GM21529 (cell line): ENCODE data around the gene LSM7.

Source experiments
- ATAC-seq: cut with Tn5 transposase; IDR thresholded peaks from one replicate; pipeline ENCODE4 v1.9.1; 2021; ENCODE audit not compliant: unreplicated experiment

LSM7 gene

DNA sequence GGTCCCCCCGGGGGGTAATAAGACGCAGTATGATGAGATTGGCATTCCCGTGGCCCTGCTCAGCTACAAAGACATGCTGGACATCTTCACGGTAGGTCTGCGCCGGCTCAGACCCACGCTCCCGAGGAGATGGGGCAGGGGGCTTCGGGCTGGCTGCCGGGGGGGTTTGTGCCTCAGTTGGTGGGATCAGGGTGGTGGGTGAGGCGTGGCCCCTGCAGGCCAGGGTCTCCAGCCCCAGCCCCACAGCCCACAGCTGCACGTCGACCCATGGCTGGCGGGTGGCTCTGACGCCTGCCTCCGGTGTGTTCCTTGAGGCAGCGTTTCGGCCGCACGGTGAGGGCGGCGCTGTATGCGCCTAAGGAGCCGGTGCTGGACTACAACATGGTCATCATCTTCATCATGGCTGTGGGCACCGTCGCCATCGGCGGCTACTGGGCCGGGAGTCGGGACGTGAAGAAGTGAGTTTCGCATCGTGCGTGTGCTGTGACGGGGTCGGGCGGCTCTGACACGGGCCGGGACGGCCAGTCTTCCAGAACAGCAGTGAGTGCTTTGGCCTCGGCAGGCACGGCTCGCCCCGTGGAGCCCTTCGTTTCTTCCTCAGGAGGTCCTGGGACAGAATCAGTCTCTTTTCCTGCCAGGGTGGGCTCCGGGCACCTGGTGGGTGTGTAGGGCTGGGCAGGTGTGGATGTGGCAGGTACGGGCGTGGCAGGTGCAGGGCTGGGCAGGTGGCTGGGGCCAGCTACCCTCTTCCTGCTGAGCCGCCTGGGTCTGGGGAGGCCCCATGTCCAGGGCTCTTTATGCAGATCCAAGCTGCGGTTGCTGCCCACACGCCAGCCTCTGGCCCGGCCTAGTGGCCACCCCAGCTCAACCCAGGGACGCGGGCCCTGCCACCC is 10.6 kb upstream of the LSM7 start:
- ATAC-seq: no peak

DNA sequence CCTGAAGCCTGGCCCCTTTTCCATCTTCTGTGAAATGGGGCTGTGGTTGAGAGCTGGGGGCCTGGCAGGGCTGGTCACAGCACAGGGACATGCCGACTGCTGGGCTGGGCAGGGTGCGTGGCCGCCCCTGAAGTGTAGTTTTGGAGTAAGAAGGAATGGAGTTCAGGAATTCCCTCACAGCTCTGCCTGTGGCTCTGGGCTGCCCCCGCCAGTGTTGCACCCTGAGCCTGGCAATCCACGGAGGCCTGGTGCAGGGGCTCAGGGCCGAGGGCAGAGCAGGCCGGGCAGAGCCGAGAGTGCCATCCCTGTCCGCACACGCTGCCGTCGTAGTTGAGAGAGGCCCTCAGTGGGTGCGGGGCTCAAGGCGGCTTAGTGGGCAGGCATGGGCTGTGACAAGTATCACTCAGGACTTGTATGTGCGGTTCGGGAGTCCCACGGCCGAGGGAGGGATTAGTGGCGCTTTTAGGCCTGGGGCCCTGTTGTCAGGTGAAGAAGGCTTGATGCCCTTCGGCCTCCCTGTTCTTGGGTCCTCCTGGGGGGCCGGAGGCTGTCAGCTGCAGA is 9.7 kb upstream of the LSM7 start:
- ATAC-seq: no peak

DNA sequence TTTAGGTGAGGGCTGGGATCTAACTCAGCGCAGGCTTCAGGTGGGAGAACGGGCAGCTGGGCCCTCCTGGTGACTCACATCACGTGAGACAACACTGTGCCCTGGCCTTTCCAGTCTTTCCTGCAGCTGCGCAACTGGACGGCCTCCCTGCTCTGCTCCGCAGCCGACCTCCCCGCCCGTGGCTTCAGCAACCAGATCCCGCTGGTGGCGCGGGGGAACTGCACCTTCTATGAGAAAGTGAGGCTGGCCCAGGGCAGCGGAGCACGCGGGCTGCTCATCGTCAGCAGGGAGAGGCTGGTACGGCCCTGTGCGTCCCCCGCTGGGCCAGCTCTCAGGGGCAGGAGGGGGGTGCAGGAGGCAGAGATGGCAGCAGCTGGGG is 8.9 kb upstream of the LSM7 start:
- ATAC-seq: no peak

DNA sequence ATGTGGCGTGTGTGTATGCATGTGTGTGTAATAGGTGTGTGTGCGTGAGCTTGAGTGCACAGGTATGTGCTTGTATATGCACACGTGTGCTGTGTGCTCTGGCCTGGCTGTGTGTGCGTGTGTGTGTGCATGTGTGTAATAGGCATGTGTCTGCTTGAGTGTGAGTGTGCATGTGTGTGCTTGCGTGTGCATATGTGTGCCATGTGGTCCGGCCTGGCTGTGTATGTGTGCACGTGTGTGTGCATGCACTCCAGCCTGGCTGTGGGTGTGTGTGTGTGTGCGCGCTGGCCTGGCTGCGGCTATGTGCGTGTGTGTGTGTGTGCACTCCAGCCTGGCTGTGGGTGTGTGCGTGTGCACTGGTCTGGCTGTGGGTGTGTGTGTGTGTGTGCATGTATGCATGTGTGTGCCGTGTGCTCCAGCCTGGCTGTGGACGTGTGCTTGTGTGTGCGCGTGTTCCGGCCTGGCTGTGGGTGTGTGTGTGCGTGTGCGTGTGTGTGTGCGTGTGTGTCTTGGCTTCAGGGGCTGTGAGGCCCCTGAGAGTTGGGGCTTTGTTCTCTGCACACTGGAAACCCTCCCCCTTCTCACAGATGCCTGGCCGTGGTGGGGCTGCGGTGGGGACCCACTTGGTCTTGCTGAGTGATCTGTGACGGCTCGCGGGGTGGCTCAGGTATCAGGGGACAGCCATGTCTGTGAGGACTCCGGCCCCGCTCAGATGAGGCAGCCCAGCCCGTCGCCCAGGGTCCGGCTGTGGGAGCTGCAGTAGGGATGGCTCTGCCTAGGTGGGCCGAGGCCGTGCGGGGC is 8.3 kb upstream of the LSM7 start:
- ATAC-seq: no peak

DNA sequence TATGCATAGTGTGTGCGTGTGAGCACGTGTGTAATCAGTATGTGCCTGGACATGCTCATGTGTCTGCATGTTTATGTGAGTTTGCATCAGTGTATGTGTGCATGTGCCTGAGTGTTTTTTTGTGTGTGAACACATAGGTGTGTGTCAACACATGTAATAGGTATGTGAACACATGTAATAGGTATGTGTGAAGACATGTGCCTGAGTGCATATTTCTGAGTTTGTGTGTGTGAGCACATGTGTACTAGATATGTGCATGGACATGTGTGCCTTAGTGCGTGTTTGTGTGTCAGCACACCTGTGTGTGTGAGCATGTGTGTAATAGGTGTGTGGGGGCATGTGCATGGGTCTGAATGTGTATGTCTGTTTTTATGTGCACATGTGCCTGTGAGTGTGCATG is 7.5 kb upstream of the LSM7 start:
- no peak for ATAC-seq

DNA sequence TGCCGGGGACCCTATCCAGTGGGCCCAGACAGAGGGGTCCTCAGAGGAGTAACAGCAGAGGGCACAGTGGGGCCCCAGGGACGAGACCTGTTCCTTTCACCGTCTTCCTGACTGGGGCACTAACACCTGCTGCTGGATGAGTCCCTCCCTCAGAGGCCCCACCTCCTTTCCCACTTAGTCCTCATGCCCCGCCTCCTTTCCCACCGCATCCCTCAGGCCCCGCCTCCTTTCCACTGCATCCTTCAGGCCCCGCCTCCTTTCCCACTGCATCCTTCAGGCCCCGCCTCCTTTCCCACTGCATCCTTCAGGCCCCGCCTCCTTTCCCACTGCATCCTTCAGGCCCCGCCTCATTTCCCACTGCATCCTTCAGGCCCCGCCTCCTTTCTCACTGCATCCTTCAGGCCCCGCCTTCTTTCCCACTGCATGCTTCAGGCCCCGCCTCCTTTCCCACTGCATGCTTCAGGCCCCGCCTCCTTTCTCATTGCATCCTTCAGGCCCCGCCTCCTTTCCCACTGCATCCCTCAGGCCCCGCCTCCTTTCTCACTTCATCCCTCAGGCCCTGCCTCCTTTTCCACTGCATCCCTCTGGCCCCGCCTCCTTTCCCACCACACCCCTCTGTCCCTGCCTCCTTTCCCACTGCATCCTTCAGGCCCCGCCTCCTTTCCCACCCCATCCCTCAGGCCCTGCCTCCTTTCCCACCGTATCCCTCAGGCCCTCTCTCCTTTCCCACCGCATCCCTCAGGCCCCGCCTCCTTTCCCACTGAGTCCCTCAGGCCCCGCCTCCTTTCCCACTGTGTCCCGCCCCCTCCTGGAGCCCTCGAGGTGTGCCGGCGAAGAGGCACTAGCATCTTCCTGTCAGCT is 6.8 kb upstream of the LSM7 start:
- ATAC-seq: no peak

DNA sequence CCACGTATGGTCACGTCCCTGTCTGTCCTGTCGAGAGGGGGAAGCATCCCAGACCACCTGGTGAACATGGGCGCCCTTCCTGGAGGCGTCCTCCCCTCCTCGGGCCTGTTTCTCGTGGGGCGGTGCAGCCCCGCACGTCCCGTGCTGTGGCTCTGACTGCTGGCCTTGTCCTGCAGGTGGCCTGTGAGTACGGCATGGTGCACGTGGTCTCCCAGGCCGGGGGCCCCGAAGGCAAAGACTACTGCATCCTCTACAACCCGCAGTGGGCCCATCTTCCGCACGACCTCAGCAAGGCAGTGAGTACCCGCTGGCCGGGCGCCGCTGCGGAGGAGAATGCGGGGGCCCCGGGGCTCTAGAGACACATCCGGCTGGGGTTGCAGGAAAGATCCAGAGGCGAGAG is 6.0 kb upstream of the LSM7 start:
- no peak for ATAC-seq

DNA sequence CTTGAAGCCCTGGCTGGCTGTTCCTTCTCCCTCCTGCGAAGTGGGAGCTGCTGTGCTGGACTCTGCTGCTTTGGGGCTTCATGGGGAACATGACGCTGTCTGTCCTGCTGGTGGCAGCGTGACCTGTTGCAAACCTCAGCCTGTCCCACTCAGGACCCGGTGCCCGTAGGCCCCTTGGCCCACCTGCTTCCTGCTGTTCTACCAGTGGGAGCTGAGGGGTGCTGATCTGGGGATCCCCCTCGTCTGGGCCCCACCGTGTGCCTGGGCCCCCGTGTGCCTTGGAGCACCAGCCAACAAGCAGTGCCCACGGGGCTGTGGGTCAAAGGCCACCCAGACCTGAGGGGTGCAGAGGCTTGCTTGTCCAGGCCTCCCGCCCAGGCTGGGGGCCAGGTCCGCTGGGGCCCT is 5.4 kb upstream of the LSM7 start:
- ATAC-seq: no peak

DNA sequence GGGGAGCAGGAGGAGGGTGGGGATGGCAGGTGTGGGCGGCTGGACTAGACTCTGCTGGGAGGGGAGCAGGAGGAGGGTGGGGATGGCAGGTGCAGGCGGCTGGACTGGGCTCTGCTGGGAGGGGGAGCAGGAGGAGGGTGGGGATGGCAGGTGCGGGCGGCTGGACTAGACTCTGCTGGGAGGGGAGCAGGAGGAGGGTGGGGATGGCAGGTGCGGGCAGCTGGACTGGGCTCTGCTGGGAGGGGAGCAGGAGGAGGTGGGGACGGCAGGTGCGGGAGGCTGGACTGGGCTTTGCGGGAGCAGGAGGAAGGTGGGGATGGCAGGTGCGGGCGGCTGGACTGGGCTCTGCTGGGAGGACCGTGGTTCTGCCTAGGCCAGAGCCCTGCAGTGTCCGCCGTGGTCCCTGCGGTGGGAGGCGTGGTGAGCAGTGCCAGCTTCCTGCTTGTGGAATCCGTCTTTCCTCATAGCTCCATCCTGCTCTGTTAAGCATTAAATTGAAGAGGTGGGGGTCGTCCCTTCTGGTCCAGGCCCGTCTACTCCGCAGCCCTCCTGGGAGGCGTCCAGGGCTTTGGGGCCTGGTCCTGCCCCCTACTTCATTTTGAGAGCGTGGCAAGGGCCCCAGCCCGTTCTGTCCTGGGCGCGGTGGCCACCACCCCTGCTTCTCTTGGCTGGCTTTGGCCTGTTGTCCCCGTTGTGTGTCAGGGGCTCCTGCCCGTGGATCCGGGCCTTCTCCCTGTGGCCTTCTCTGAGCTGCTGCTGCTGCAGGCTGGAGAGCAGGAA is 4.8 kb upstream of the LSM7 start:
- no peak for ATAC-seq

DNA sequence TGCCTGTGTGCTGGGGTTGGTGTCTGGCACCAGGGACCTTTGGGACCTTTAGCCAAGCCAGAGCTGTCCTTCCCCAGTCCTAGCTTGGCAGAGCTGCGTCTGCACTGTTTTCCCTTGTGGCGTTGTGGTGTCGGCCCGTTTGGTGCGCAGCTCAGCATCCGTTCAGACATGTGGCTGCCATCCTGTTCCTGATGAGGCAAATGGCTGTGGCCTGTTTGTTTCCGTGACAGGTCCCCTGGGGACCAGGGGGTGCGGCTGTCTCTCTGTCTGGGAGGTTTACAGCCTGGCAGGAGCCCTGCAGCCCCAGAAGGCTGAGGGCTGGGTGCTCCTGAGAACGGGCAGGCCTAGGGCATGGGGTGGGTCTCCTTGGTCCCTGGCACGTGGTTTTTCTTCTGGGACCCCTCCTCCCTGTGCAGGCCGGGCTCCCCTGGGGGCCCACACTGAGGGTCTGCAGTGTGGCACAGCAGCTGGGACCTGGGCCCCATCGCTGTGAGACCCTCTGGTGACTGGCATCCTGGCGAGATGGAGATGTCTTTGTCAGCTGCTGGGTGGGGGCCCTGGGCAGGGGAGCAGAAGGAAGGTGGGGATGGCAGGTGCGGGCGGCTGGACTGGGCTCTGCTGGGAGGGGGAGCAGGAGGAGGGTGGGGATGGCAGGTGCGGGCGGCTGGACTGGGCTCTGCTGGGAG is 4.1 kb upstream of the LSM7 start:
- ATAC-seq: no peak

DNA sequence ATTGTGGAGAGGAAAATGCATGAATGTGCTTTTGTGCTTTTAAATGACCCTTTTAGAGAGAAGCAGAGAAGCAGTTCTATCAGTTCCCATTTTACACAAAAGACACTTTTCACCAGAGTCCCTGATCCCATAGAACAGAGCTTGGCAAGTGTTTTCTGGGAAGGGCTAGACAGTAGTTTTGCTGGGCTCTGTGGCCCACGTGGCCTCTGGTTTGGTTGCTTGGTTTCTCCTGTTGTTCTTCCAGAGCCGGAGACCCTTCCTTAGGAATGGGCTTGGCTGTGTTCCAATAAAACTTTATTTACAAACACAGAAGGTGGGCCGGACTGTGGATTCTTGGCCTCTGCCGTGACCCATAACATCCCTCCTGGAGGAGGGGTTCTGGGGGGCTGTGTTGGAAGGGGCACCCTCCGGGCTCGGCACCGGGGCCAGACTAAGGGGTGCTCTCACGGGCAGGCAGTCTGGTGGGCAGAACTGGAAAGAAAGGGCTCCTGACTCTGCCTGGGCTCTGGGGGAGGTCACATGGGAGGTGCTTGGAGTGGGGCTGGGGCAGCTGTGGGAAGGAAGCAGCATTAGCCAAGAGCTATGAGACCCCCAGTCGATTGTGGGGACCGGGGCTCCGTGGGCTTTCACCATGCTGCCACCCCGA is 3.3 kb upstream of the LSM7 start:
- ATAC-seq: no peak

DNA sequence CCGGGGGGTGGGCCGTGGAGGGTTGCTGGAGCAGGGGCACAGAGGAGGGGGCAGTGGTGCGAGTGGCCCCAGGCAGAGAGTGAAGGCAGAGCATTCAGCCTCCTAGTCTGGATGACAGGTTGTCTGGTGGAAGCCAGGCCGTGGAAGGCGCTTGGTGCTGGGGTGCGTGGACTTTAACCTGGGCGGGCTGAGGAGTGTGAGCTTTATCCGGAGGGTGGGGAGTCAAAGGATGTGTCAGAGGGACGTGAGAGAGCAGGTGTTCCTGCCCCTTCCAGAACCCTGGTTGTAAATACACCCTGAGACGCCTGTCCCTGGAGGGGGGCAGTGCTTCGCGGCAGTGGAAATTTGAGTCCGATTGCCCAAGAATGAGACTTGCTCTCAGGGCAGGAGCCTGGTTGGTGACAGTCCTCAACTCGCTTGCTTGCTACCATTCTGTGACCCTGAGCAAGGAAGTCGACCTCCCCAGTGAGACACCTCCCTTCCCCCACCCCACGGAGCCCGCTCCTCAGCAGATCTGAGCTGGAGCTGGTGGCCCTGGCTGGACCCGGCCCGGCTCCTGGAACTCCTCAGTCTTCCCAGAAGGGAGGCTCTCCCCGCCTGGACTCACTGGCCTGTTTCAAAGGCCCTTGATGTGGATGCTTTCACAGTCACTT is 2.4 kb upstream of the LSM7 start:
- no peak for ATAC-seq

DNA sequence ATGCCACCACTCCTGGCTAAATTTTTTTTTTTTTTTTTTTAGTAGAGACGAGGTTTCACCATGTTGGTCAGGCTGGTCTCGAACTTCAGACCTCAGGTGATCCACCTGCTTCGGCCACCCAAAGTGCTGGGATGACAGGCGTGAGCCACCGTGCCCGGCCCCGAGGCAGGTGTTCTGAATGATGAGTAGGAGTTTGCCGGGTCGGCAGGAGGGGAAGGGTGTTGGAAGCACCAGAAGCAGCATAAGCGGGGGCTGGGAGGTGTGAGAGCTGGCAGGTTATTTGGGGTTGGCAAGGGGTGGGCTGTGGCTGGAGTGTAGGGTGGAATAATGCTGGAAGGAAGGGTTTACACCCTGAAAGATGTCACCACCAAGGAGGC is 1.9 kb upstream of the LSM7 start:
- no peak for ATAC-seq

DNA sequence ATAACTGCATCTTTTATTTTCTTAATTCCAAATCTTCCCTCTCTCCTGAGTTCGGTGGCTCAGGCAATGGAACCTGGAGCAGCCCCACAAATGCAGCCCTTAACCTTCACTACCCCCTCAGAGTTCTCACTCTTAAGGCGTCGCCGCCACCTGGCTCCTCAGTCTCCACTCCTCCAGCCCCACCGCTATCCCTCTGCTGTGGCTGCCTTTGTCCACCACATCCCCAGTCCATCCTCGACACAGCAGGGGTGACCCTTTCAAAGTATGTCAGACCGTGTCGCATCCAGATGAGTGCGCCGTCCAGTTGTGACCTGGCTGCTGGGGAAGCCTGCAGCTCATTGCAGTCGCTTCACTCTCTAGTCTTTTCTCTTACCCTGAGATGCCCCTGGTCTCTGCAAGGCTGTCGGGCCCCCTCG is 1.1 kb upstream of the LSM7 start:
- ATAC-seq: no peak

DNA sequence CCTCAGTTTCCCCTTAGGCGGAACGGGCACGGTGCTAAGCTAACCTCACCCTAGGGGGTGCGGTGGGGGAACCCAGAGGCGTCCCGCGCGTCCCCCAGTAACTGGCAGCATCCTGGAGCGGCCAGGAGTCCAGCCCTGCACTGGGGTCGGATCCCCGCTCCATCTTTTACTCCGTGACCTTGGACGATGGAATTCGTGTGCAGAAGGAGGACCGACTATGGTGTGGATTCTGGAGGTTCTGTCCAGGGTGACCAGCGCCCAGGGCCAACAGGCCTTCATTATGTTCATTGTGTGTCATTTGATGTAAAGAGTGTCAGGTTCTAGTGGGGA is 728 bp upstream of the LSM7 start:
- ATAC-seq: no peak

DNA sequence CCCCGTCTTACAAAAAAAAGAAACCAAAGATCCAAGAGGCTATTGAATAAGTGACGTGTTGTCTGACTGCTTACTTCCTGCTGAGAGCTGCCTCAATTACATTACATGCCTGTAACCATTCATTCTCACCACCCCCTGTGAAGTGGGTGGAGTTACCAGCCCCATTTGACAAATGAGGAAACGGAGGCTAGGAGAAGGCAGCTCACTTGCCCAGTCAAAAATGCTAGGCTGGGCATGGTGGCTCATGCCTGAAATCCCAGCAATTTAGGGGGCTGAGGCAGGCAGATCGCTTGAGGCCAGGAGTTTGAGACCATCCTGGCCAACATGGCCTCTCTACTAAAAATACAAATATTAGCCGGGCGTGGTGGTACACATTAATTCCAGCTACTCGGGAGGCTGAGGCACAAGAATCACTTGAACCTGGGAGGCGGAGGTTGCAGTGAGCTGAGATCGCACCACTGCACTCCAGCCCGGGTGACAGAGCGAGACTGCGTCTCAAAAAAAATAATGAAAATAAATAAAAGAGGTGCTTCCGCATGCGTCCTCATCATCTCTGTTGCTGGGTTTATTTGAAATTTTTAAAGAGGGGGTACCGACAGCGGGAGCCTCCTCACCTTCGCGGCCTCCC is 499 bp downstream of the LSM7 start:
- ATAC-seq: no peak

DNA sequence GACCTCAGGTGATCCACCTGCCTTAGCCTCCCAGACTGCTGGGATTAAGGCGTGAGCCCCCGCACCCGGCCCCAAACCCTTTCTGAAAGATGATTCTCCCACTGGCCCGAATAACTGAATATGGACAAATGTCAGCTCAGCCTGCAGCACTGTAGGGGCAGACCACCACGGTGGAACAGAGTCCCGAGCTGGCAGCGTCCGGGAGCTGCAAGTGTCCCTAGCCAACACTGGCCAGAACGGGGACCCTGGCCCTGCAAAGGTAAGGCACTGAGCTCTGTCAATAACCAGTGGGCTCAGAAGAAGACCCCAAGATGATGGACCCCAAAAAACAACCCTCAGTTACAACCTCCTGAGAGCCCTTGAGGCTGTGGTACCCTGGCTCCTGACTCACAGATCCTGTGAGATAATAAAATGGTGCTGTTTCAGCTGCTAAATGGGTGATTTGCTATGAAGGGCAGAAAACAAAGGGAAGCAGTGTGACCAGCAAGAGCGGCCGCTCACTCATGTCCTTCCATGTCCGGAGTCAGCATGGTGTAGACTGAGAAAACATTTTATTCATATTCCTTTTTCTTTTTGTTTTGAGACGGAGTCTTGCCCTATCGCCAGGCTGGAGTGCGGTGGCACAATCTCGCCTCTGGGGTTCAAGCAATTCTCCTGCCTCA is 1.6 kb downstream of the LSM7 start:
- ATAC-seq: no peak
